OCI-LY7 (cell line): ENCODE results near the gene HELZ.

Source experiments
- EZH2phosphoT487 ChIP-seq: fragments of 200-600 bp; sonication (generic); IDR thresholded peaks from 2 replicates; pipeline ENCODE4 v1.6.1; 2018; ENCODE audit warnings: low read depth, borderline replicate concordance, mild to moderate bottlenecking, mixed run types, antibody characterized with exemption, low read length, moderate library complexity, mixed read lengths
- TF ChIP-seq, protein P1 (sequence below): fragments of 200-600 bp; sonication (generic); conservative IDR thresholded peaks from 2 replicates; pipeline ENCODE4 v1.5.1; 2014; ENCODE audit warnings: mild to moderate bottlenecking, antibody characterized with exemption, low read length, moderate library complexity, mixed read lengths

DNA sequence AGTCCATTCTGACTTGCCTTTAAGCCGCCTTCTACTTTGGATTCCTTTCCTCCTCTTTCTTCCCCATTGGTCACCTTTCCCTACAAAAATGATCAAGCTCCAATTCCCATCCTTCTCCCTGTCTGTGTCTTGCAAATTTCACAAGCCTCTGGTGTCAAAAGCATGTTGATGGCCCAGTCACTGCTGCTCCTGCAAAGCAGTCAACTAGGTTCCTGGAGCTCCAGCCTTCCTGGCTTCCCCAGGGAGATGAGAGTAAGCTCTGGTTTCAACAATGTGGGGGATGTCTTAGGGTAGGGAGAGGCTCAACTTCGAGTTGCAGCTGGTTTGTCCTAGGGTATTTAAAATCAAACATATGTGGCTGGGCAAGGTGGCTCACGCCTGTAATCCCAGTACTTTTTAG lies 36.1 kb upstream of the HELZ start:
- TF ChIP-seq, protein P1, sequence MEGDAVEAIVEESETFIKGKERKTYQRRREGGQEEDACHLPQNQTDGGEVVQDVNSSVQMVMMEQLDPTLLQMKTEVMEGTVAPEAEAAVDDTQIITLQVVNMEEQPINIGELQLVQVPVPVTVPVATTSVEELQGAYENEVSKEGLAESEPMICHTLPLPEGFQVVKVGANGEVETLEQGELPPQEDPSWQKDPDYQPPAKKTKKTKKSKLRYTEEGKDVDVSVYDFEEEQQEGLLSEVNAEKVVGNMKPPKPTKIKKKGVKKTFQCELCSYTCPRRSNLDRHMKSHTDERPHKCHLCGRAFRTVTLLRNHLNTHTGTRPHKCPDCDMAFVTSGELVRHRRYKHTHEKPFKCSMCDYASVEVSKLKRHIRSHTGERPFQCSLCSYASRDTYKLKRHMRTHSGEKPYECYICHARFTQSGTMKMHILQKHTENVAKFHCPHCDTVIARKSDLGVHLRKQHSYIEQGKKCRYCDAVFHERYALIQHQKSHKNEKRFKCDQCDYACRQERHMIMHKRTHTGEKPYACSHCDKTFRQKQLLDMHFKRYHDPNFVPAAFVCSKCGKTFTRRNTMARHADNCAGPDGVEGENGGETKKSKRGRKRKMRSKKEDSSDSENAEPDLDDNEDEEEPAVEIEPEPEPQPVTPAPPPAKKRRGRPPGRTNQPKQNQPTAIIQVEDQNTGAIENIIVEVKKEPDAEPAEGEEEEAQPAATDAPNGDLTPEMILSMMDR, result no peak
- no peak for TF ChIP-seq EZH2phosphoT487
